Testis (tissue), 3 donors: Measurements from ENCODE around the gene CEP76. TPM values are rescaled to one million over a fixed set of nuclear protein-coding genes. Genes with fewer than 3 reads are reported as not detected.
A peak's percentile ranks its signal among the peaks of the same experiment; 100 is the strongest.

Experiments used
- DNase-seq: peaks from one replicate; pipeline ENCODE4 v3.0.0-alpha.2; 2019
- H3K27ac ChIP-seq, 2 donors: fragments of 200-600 bp; sonication (generic); one replicate each; pipeline ENCODE4 v1.5.1; 2019
- H3K27me3 ChIP-seq: fragments of 200-600 bp; sonication (generic); one replicate; pipeline ENCODE4 v1.5.1; 2019
- H3K36me3 ChIP-seq: fragments of 200-600 bp; sonication (generic); one replicate; pipeline ENCODE4 v1.5.1; 2017; ENCODE audit warnings: low read depth; ENCODE audit errors: missing control alignments
- H3K4me1 ChIP-seq: fragments of 200-600 bp; sonication (generic); one replicate; pipeline ENCODE4 v1.5.1; 2019
- H3K4me3 ChIP-seq, 2 donors: fragments of 200-600 bp; sonication (generic); one replicate each; pipeline ENCODE4 v1.5.1; 2017 to 2019
- H3K9me3 ChIP-seq: fragments of 200-600 bp; sonication (generic); one replicate; pipeline ENCODE4 v1.5.1; 2017
- CTCF ChIP-seq, 3 experiments: fragments of 450-650 bp in 2 of 3; fragments of 200-600 bp in 1 of 3; sonication (generic) in 1 of 3; IDR thresholded peaks; one replicate each; pipeline ENCODE4 v1.5.1; 2016 to 2019; ENCODE audit warnings: antibody characterized with exemption in 3 of 3, mild to moderate bottlenecking in 2 of 3, moderate library complexity in 1 of 3
- POLR2A ChIP-seq: fragments of 450-650 bp; IDR thresholded peaks from one replicate; pipeline ENCODE4 v1.6.1; 2017; ENCODE audit warnings: antibody characterized with exemption, mild to moderate bottlenecking, moderate library complexity
- WGBS, 2 donors: methylation state at CpG; one replicate each; pipeline ENCODE4 v1.1.5; 2018; 5-methylcytosine and 5-hydroxymethylcytosine counted together
- intact Hi-C: fragments of 100-400 bp; cut with DNase I; formaldehyde crosslinking; loops from one replicate; pipeline ENCODE4 v1.15.1; 2023; ENCODE audit warnings: low total_unique reads
- polyA plus RNA-seq: library from polyadenylated mRNA; stranded (reverse); fragments of 350-450 nt; fragmentation: Illumina TruSeq; extraction: RNeasy Lipid Tissue Mini Kit (QIAGEN cat#74804); gene quantifications from one replicate; pipeline ENCODE4 v1.2.3, GENCODE V29; 2014; ENCODE audit warnings: low read depth, low replicate concordance; ENCODE audit not compliant: insufficient read depth
- total RNA-seq, 2 donors: library from RNA; depleted of rRNA; stranded (reverse); fragments of >200 nt; gene quantifications; one replicate each; pipeline ENCODE4 v1.2.3, GENCODE V29; 2016

Gene CEP76
- total and polyA plus RNA-seq, 3 donors from 2014 or later = 26.7 to 48.6 (median 44.5) TPM

- intact Hi-C loops = no loop called here
- DNase-seq = no peak
- TF ChIP-seq CTCF (IDR thresholded peaks at IDR 0.05) = no peak
- no peak for TF ChIP-seq POLR2A
- Histone ChIP-seq H3K27ac (no peak overlapping the region), H3K4me1 (no peaks in the 10 kb centered on the region), H3K4me3 (no peak overlapping the region), H3K9me3 (no peaks in the 10 kb centered on the region), H3K27me3 (no peaks in the 10 kb centered on the region), H3K36me3 (no peaks in the 10 kb centered on the region)
- WGBS, 2 donors = 75 to 78% methylated on average over 5 of the region's 5 CpGs
These were observed 19.2 kb upstream of the CEP76 start for GRCh38 chr18:12721495-12722275.

GRCh38 chr18:12711446-12711845 lies 8.9 kb upstream of the CEP76 start:
- H3K4me1 ChIP-seq = no peaks in the 10 kb centered on the region
- TF ChIP-seq CTCF (IDR thresholded peaks at IDR 0.05) = no peak
- TF ChIP-seq POLR2A = no peak
- DNase-seq = no peak
- H3K4me3 ChIP-seq = no peak overlapping the region
- no peaks in the 10 kb centered on the region for H3K9me3 ChIP-seq
- WGBS, 2 donors = 94 to 97% methylated on average over 5 of the region's 5 CpGs
- H3K27me3 ChIP-seq = no peaks in the 10 kb centered on the region
- intact Hi-C loops = no loop called here
- no peaks in the 10 kb centered on the region for H3K36me3 ChIP-seq
- no peak overlapping the region for H3K27ac ChIP-seq

- Histone ChIP-seq H3K27me3 (no peaks in the 10 kb centered on the region), H3K27ac (peak overlapping the region; percentile 95 to 99), H3K4me1 (peaks cover 18% of the 10 kb centered on the region), H3K9me3 (no peaks in the 10 kb centered on the region), H3K4me3 (peak overlapping the region; percentile 94 to 96), H3K36me3 (no peaks in the 10 kb centered on the region)
- intact Hi-C loops = no loop called here
- DNase-seq = no peak
- TF ChIP-seq POLR2A (no peak), CTCF (IDR thresholded peaks at IDR 0.05) (no peak)
- 0 to 4% methylated on average over 2 of the region's 2 CpGs for WGBS, 2 donors
These were observed 1.1 kb upstream of the CEP76 start for GRCh38 chr18:12703664-12704063.

GRCh38 chr18:12703096-12703567 lies 609 bp upstream of the CEP76 start:
- no peak for TF ChIP-seq CTCF (IDR thresholded peaks at IDR 0.05)
- H3K4me1 ChIP-seq = peaks cover 18% of the 10 kb centered on the region
- no peaks in the 10 kb centered on the region for H3K36me3 ChIP-seq
- 0% methylated on average over 13 to 28 of the region's 28 CpGs for WGBS, 2 donors
- H3K27ac ChIP-seq = peak overlapping the region; percentile 95 to 99
- intact Hi-C loops = no loop called here
- peak overlapping the region; percentile 94 to 96 for H3K4me3 ChIP-seq
- DNase-seq = no peak
- H3K9me3 ChIP-seq = no peaks in the 10 kb centered on the region
- H3K27me3 ChIP-seq = no peaks in the 10 kb centered on the region

GRCh38 chr18:12701161-12701560 lies 1.4 kb downstream of the CEP76 start:
- WGBS, 2 donors = 53 to 60% methylated on average over 3 of the region's 3 CpGs
- Histone ChIP-seq H3K27me3 (no peaks in the 10 kb centered on the region), H3K4me3 (peak overlapping the region; percentile 94 to 96), H3K4me1 (peaks cover 18% of the 10 kb centered on the region), H3K36me3 (no peaks in the 10 kb centered on the region), H3K9me3 (no peaks in the 10 kb centered on the region), H3K27ac (no peak overlapping the region)
- intact Hi-C loops = no loop called here
- no peak for DNase-seq
- no peak for TF ChIP-seq CTCF (IDR thresholded peaks at IDR 0.05)
- no peak for TF ChIP-seq POLR2A
